VCaP (cell line): ENCODE data around the gene FOSB.

Experiments
- H3K27ac ChIP-seq: fragments of 450-650 bp; 2 replicates; pipeline ENCODE4 v1.5.1; 2017
- TF ChIP-seq, protein P1 (sequence below): fragments of 450-650 bp; conservative IDR thresholded peaks from 2 replicates; pipeline ENCODE4 v1.5.1; 2017; ENCODE audit warnings: mild to moderate bottlenecking, moderate library complexity

FOSB gene

DNA sequence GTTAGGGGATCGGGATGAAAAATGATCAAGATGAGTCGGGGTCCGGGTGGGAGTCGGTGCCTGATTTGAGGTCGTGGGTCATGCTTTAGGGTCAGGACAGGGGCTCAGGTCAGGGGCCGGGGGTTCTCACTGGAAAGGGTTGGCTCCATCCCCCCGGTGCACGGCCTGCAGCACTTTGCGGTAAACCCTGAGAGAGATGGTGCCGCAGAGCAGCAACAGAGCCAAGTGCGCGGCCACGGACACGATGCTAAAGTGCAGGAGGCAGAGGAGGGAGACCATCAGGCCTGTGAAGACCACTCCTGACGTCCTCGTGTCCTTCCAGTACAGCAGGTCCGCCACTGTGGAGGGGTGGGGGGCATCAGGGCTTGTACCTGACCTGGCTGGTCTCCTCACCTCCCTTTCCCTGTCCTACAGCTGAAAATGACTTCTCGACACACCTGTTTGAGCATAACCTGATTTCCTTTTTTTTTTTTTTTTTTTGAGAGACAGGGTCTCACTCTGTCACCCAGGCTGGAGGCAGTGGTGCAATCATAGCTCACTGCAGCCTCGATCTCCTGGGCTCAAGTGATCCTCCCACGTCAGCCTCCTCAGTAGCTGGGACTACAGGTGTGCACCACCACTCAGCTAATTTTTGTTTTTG is 21.5 kb downstream of the FOSB start:
- TF ChIP-seq, protein P1, sequence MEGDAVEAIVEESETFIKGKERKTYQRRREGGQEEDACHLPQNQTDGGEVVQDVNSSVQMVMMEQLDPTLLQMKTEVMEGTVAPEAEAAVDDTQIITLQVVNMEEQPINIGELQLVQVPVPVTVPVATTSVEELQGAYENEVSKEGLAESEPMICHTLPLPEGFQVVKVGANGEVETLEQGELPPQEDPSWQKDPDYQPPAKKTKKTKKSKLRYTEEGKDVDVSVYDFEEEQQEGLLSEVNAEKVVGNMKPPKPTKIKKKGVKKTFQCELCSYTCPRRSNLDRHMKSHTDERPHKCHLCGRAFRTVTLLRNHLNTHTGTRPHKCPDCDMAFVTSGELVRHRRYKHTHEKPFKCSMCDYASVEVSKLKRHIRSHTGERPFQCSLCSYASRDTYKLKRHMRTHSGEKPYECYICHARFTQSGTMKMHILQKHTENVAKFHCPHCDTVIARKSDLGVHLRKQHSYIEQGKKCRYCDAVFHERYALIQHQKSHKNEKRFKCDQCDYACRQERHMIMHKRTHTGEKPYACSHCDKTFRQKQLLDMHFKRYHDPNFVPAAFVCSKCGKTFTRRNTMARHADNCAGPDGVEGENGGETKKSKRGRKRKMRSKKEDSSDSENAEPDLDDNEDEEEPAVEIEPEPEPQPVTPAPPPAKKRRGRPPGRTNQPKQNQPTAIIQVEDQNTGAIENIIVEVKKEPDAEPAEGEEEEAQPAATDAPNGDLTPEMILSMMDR = no peak
- H3K27ac ChIP-seq = no peak overlapping the region

DNA sequence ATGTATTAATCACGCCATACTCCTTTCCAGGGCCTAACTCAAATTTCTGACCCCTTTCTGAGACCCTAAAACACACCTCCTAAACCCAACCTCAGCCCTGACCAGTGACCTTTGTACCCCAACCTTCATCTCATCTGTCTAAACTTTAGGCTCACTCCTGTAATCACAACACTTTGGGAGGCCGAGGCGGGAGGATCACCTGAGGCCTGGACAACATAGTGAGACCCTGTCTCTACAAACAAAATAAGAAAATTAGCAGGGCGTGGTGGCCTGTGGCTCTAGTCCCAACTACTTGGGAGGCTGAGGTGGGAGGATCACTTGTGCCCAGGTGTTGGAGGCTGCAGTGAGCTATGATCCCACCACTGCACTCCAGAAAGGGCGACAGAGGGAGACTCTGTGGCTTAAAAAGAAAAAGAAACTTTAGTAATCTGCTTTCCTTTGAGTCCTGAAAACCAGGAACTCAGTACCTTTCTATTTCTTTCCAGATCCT is 24.4 kb downstream of the FOSB start:
- TF ChIP-seq, protein P1 = no peak
- no peak overlapping the region for H3K27ac ChIP-seq

DNA sequence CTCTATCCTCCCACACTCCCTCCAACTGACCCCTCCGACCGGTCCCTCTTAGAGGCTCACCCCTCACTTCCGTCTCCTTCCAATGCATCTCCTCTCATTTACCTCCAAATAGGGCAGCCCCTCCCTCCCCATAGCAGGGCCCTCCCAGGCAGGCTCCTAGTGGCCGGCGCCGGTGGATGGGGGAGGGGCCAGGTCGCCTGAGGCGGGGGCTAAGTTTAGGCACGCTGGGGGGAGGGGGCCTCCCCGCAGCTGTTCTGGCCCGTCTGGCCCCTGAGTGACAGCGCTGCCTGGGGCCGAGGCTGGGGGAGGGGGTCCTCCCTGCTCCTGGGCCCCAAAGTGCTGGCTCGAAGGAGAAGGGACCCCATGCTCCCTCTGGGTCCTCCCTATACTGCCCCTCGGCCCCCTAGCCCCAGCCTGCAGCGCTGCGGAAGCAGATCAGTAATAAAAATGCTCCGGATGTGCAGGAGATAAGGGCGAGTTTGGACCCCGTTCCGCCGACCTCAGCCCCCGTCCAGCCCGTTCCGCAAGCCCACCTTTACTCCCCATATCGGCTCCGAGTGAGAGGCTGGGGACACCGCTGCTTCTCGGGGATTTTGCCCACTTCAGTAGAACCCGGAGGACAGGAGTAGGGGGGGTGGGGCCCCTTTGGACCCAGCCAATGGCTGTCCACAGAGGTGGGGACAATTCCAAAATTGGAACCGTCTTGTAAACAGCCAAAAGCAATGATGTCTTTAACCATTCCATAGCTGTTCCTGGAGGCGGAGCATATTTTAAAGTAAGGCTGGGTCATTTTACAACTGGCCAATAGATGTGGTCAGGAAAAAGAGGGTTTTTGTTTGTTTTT is 25.1 kb downstream of the FOSB start:
- TF ChIP-seq, protein P1 = no peak
- H3K27ac ChIP-seq = no peak overlapping the region

DNA sequence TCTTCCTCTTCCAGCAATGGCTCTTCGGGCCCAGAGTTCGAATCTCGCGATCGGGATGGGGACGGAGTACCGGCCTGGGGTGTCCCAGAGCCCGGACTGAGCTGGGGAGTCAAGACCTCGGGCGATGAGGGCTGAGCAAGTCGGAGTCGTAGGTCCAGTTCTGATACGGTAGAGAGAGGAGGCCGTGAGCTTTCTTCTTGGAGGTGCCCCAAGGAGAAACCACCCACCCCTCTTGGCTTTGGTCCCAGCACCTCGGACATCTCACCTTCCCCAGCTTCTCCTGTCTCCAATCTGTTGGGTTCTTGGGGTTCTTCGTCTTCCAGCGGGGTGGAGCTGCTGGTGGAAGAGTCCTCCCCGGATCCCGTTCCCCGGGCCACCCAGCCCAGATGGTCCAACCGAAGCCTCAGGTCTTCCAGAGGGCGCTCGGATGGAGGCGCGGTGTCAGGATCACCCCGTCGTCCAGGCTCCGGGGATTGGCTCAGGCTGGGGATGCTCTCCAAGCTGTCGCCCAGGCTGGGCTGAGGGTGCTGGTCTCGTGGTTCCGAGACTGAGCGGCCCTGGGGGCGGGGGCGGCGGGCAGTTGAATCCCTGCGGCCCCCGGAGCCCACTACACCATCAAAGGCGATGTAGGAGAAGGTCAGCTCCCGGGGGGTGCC is 26.6 kb downstream of the FOSB start:
- TF ChIP-seq, protein P1 = no peak
- H3K27ac ChIP-seq = no peak overlapping the region

DNA sequence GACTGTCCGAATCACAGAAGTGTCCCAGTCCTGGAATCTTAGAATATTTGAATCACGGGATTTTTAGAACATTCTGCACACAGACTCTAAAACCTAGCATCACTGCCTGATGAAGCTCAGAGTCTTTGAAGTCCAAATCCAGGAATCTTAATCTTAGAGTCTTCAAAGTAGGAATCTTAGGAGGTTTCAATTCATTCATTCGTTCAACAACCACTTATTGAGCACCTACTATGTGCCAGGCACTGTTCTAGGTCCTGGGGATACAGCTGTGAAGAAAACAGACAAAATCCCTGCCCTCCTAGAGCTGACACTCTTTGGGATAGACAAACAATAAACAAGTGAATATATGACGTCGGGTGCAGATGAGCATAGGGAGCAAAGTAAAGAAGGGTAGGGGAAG is 27.4 kb downstream of the FOSB start:
- TF ChIP-seq, protein P1 = no peak
- no peak overlapping the region for H3K27ac ChIP-seq

DNA sequence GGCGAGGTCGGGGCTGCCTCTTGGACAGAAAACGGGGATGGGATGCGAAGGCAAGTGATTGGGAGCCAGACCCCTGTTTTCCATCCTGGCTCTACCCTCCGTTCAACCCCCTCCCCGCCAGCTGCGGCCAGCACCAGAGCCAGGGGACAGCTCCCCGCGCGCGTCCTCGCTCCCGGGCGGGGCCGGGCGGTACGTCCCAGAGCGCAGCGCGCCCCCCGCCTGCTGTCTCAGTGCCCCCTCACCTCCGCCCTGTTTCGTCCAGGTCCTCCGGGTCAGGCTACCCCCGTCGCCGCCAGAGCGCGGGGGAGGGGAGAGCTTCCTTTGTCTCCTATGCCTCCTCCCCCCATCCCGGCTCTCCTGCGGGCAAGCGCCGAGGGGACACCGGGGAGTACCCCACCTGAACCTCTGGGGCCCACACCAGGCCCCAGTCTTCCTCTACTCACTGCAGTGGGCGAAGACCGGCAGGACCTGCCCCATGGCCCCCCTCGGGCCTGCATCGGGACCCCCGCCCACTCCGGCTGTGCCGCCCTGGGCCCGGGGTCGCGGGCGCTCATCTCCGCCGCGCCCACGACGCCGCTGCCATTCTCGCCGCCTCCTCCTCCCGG is 28.7 kb downstream of the FOSB start:
- H3K27ac ChIP-seq = peak overlapping the region; percentile 81; the same call in 1 of the 2 replicates
- TF ChIP-seq, protein P1 = no peak

DNA sequence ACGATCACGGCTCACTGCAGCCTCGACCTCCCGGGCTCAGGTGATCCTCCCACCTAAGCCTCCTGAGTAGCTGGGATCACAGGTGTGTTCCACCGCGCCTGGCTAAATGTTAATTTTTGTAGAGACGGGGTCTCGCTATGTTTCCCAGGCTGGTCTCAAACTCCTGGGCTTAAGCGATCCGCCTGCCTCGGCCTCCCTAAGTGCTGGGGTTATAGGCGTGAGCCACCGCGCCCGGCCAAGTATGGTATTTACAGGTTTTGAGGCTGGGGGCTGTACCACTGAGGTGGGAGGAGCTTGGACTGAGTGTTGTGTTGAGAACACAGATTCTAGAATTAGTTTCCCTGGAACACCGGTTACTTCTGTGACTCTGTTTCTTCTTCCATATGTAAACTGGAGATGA is 30.0 kb downstream of the FOSB start:
- TF ChIP-seq, protein P1 = no peak
- H3K27ac ChIP-seq = no peak overlapping the region
